GM18951 (cell line): ENCODE measurements around the gene PCED1B.

Experiments used
- POLR2A ChIP-seq: IDR thresholded peaks from 4 replicates; pipeline ENCODE4 v1.6.1; 2011; ENCODE audit warnings: mild to moderate bottlenecking; ENCODE audit not compliant: insufficient read length, insufficient read depth; ENCODE audit errors: extremely low read depth
- in situ Hi-C: fragments of 300-500 bp; cut with MboI; formaldehyde crosslinking; loops from one replicate; pipeline ENCODE4 v1.12.0; 2022; ENCODE audit warnings: low sequenced_read_pairs, mixed read lengths, inconsistent platforms; ENCODE audit not compliant: unreplicated experiment

Gene PCED1B

DNA sequence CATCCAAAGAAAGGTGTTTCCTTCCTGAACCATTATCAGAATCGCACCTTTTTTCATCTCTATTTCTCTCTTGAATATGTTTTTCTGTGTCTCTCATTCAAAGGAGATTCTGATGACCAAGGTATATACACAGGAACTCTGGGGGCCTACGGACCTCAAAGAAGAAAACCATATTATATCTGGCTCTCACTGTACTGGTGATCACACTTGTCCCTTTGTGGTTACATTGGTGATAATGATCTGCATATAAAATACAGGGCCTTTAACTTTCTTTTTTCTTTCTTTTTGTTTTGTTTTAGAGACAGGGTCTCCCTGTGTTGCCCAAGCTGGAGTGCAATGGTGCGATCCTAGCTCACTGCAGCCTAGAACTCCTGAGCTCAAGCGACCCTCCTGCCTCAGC is 185.5 kb downstream of the PCED1B start:
- in situ Hi-C loops: no loop called here
- TF ChIP-seq POLR2A: no peak

DNA sequence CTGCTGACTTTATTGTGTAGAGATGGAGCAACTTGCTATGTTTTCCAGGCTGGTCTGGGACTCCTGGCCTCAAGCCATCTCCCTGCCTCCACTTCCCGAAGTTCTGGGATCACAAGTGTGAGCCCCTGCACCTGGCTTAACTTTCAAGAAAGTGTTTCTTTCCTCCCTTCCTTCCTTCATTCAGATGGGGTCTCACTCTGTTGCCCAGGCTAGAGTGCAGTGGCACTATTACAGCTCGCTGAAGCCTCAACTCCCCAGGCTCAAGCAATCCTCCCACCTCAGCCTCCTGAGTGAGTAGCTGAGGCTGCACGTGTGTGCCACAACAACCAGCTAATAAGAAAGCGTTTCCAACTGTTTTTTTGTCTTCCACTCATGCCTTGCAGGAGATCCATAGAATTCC is 186.0 kb downstream of the PCED1B start:
- in situ Hi-C loops: no loop called here
- TF ChIP-seq POLR2A: no peak

DNA sequence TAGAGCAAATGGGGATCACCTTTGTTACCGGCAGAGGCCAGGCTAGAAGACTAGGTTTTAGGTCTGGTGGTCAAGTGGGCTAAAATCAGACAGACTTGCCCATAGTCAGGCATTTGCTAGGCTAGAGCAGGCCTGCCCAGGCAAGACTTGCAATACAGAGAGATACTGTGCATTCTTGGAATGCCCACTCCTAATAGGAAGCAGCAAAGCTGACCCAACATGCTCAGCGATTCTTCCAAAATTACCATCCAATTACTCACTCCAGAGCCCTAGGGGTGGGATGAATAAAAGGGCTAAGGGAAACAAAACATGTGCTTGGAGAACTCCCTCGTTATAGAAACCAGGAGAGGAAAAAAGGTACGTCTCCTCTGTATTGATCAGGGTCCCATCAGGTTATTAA is 188.2 kb downstream of the PCED1B start:
- TF ChIP-seq POLR2A: no peak
- in situ Hi-C loops: no loop called here

DNA sequence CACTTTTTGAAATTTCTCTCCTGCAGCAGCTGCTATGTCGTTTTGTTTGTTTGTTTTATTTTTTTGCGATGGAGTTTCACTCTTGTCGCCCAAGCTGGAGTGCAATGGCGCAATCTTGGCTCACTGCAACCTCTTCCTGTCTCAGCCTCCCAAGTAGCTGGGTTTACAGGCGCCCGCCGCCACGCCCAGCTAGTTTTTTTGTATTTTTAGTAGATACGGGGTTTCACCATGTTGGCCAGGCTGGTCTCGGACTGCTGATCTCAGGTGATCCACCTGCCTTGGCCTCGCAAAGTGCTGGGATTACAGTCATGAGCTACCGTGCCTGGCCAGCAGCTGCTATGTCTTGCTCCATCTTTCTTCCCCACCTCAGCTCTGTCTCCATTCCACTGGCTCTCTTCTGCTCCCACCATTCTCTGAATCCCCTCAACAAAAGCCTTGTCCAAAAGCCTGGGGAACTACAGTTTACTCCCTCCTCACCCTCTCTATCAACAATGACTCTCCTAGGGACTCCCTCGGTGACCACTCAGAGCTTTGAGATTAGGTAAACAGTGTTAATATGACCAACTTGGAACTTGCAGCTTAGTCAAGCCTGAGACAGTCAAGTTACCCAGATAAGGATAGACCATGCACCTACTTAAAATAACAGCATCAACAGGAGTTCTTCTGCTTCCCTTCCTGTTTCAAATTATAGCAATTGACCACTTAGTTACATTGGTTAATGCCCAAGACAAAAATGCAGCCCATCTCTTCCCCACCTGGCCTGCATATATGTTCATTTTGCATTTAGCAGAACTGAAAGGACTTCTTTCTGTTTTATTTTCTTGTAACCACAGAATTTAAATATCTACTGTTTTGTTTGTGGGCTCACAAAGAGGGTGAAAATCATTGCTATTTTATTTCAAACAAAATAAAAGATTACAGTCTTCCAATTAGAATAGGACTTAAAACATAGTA is 189.4 kb downstream of the PCED1B start:
- in situ Hi-C loops: no loop called here
- no peak for TF ChIP-seq POLR2A

DNA sequence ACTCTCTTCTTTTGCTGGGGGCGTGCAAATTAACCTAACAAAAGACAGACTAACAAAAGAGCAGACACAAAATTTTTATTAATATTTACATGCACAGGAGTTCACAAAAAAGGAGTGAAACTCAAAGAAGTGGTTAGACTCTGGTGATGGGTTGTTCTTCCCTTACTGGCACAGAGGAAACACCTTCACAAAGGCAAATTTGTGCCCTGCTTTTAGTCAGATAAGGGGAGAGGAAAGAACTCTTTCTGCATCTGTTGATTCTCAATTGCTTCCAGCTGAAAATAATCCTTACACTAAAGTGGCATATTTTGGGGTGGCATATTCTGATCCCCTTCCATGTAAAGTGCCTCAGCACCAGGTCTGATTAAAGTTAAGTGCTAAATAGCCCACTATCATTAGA is 190.5 kb downstream of the PCED1B start:
- in situ Hi-C loops: no loop called here
- no peak for TF ChIP-seq POLR2A

DNA sequence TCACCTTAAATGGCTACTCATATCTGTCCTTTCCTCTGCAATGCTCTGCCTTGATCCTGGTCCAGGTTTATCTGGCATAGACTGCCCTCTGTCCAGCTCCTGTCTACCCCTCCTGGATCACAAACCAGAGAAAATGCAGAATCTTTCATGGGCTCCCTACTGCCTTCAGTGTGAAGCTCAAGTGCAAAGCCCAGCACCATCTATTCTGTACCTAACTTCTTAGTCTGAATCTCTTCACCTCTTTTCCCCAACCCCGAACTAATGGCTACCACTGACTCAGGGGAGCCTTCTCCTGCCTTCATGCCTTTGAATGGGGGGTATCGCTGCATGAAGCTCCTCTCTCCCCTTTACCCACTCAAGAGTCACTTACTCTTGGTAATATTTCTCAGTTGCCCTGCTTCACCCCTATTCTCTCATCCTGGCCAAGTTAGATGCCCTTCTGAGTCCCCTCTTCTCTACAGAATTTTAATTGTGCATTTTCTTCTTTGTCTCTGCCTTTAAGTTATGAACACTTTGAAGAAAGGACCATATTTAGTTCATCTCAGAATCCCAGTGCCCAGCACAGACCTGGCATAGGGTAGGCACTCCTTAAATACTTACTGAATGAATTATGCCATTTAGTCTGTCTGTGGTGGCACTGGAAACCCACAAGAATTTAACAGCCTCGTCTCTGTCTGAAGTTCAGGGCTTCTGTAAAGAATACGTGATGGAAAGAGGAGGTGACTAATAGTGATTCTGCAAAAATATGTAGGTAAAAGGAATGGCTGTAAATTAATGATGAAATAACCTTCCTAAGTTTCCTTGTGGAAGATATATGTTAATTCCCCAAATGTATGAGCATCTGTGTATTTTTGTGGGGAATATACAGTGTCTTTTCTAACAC is 191.6 kb downstream of the PCED1B start:
- in situ Hi-C loops: no loop called here
- TF ChIP-seq POLR2A: no peak

DNA sequence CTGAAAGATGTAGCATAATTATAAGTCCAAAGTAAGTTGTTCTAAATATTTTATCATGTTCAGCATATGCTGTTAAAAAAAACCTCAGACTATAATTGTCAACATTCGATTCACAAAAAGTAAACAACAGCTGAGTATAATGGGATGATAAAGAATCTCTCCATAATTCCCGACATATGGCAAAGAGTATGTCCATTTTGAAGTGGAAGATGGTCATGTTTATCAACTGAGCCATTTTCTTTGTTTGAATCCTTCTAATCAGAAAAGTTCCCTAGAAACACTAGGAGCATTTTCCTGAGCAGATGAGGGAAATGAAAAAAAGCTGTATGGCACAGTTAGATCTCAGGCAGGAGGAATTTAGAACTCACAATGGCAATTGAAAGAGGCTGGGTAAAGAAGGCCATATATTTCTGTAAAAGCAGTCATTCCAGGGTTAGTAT is 192.4 kb downstream of the PCED1B start:
- in situ Hi-C loops: no loop called here

DNA sequence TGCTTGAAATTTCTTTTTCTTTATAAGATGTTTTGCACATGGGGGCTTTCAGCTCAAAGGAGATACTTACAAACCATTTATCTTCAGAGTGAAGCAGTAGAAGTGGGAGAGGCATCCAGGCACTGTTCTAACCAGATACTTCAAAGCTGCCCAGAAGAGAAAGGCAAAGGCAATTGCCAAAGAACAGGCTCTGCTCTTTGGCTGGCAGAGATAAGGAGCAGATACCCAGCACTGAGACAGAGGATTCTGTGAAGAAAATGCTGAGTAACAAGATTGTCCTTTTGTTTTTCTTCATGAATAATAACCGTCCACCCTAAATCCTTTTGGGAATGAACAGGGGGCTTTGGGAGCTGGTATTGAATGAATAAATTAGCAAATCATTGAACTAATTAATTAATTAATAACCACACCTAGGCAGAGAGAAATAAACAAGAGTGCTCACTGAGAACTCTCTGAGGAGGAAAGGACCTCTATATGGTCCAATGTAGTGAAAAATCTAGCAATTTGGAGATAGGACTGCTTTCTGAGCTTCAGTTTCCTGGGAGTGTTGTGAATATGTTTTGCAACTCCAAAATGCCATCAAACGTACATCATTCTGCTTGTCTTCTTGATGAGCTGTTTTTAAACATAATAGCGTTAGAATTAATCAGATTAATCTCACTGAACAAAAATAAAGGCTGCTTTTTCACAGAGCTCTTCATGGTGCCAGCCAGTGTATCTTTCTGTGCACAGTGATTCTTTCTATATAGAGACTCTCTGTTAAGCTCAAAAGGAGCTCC is 193.2 kb downstream of the PCED1B start:
- in situ Hi-C loops: no loop called here
- TF ChIP-seq POLR2A: no peak

More for the DNA sequence above, 192.4 kb downstream of the PCED1B start:
- no peak for TF ChIP-seq POLR2A

DNA sequence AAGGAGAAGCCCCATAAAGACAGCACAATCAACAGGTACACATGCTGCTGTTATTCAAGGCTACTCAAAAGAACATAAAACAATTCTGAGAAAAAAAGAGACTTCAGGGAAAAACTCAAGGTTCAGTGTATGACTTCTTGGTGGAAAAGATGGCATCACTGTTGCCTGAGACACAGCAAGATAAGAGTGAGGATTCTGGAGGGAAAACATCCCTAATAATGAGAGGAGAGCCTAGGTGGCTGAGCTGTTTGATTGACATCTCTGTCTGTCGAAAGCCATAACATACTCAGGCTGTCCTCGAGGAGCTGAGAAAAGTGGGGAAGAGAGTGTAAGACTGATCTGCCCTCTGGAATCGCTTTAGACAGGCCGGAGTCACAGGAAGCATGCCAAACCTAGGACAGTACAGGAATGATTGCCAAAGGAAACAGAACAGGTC is 193.8 kb downstream of the PCED1B start:
- in situ Hi-C loops: no loop called here
- no peak for TF ChIP-seq POLR2A

DNA sequence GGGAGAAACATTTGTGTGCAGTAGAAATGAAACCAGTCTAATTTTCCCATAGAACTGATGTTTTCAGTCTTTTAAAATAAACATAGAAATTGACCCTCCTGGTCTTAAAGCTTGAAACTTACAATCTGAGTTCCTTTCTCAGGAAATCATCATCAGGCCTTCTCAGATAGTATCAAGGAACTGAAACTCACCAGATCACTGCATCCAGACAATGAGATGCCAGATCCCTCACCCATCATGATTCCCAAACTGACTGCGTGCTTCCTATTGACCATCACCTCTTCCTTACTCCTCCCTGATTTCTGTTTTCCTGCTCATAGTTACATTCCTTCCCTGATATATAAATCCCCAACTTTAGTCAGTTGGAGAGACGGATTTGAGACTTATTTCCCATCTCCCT is 195.3 kb downstream of the PCED1B start:
- no peak for TF ChIP-seq POLR2A
- in situ Hi-C loops: no loop called here

DNA sequence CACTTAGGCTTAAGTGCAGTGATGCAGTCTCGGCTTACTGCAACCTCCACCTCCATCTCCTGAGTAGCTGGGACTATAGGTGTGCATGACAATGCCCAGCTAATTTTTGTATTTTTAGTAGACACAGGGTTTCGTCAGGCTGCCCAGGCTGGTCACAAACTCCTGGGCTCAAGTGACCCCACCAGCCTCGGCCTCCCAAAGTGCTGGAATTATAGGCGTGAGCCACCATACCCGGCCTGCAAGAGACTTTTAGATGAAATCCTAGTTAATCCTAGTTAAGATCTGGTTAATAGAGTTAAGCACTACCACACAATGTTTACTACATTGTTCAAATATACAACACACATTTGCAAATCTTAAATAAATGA is 196.8 kb downstream of the PCED1B start:
- in situ Hi-C loops: no loop called here
- TF ChIP-seq POLR2A: no peak

DNA sequence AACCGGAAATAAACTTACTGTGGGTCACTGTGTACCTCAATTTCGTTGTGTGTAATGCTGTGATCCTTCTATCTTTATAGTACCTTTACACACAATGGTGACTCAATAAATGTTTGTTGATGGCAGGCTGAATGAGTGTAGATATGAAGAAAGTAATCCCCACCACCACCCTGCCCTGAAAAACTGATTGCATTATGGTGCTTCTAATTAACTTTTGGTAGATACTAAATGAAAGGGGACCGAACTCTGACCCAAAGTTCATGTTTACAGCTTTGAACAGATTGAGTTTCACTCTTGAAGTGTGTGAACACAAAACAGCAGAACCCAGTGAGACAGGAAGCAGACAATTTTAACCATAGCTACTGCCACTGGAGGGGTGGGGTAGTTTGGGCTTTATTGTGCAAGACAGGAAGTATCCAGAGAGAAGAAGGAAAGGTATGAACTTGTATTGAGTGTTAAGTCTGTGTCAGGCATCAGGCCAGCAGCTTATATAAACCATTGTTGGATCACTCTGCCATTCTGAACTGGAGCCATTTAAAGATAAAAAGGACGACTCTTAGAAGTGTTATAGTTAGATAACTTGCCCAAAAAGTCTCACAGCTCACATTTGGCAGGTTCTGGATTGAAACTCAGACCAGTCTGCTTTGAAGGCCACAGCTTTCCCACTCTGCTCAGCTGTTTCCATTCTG is 197.3 kb downstream of the PCED1B start:
- in situ Hi-C loops: no loop called here
- no peak for TF ChIP-seq POLR2A
